Measurements from ENCODE around the gene CDK15.

DNA sequence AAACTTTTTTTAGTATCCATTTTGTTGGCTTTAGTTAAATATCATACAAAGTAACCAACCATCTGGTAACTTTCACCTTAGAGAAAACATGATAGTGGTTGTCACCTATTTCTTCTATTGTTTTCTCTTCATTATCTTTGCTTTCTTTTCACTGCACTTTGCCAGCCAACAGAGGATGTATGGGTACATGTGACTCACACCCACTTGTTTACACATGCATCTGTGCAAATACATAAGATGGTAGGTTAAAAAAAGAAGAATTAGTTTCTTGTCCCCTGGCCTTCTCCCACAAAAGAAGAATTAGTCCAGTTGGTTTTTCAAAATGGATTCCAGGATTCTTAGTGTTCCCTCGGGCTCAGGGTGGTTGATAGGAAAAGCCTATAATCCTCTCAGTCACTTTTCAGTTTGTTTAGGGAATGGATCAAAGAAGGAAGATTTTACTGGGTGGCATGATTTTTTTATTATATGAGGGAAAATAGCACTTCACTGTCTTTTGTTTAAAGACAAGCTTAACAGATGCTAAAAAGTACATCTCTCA, 46.6 kb downstream of the CDK15 start:
- no peak for TF ChIP-seq POLR2AphosphoS5 (IDR thresholded peaks at IDR 0.05; ENCODE audit: low read depth, low read length)
- TF ChIP-seq, protein P1, sequence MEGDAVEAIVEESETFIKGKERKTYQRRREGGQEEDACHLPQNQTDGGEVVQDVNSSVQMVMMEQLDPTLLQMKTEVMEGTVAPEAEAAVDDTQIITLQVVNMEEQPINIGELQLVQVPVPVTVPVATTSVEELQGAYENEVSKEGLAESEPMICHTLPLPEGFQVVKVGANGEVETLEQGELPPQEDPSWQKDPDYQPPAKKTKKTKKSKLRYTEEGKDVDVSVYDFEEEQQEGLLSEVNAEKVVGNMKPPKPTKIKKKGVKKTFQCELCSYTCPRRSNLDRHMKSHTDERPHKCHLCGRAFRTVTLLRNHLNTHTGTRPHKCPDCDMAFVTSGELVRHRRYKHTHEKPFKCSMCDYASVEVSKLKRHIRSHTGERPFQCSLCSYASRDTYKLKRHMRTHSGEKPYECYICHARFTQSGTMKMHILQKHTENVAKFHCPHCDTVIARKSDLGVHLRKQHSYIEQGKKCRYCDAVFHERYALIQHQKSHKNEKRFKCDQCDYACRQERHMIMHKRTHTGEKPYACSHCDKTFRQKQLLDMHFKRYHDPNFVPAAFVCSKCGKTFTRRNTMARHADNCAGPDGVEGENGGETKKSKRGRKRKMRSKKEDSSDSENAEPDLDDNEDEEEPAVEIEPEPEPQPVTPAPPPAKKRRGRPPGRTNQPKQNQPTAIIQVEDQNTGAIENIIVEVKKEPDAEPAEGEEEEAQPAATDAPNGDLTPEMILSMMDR (IDR thresholded peaks at IDR 0.05) = no peak
- TF ChIP-seq, protein P2, sequence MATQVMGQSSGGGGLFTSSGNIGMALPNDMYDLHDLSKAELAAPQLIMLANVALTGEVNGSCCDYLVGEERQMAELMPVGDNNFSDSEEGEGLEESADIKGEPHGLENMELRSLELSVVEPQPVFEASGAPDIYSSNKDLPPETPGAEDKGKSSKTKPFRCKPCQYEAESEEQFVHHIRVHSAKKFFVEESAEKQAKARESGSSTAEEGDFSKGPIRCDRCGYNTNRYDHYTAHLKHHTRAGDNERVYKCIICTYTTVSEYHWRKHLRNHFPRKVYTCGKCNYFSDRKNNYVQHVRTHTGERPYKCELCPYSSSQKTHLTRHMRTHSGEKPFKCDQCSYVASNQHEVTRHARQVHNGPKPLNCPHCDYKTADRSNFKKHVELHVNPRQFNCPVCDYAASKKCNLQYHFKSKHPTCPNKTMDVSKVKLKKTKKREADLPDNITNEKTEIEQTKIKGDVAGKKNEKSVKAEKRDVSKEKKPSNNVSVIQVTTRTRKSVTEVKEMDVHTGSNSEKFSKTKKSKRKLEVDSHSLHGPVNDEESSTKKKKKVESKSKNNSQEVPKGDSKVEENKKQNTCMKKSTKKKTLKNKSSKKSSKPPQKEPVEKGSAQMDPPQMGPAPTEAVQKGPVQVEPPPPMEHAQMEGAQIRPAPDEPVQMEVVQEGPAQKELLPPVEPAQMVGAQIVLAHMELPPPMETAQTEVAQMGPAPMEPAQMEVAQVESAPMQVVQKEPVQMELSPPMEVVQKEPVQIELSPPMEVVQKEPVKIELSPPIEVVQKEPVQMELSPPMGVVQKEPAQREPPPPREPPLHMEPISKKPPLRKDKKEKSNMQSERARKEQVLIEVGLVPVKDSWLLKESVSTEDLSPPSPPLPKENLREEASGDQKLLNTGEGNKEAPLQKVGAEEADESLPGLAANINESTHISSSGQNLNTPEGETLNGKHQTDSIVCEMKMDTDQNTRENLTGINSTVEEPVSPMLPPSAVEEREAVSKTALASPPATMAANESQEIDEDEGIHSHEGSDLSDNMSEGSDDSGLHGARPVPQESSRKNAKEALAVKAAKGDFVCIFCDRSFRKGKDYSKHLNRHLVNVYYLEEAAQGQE (IDR thresholded peaks at IDR 0.05; ENCODE audit: insufficient read depth in 1 of 2, low read depth in 2 of 2, low read length in 1 of 2) = no peak
- no peak for TF ChIP-seq SIN3A (IDR thresholded peaks at IDR 0.05; ENCODE audit: borderline replicate concordance, insufficient read depth, low read depth, low read length)
- no peak for TF ChIP-seq TCF7L2 (IDR thresholded peaks at IDR 0.05; ENCODE audit: low read depth, low read length)

Data from Panc1 (cell line).